B cell (primary cell): ENCODE measurements around the gene COBL.

Experiments
- EZH2 ChIP-seq: IDR thresholded peaks from 2 replicates; pipeline ENCODE4 v1.6.1; 2012; ENCODE audit warnings: borderline replicate concordance, low read depth, mild to moderate bottlenecking, moderate library complexity, low read length; ENCODE audit not compliant: insufficient read depth, poor library complexity, severe bottlenecking
- TF ChIP-seq, protein P1 (sequence below): fragments of 200-600 bp; IDR thresholded peaks from one replicate; pipeline ENCODE4 v1.8.0; 2022; ENCODE audit warnings: antibody characterized with exemption, mild to moderate bottlenecking

DNA sequence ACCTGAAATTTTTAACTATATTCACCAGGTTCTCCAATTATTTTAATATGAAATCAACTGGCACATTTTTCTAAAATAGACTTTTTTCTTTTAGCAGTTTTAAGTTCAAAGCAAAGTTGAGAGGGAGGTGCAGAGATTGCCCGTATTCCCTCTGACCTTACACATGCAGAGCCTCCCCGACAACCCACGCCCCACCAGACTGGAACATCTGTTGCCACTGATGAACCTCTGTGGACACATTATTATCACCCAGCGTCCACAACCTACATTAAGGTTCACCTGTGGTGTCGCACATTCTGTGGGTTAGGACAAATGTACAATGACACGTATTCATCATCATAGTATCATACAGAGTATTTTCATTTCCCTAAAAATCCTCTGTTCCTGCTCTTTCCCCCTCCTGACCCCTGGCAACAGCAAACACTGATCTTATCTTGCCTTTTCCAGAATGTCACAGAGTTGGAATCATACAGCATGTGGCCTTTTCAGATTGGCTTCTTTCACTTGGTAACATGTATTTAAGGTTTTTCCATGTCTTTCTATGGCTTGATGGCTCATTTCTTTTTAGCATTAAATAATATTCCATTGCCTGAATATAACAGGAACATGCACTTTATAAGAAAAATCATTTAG is 37.1 kb downstream of the COBL start:
- TF ChIP-seq, protein P1, sequence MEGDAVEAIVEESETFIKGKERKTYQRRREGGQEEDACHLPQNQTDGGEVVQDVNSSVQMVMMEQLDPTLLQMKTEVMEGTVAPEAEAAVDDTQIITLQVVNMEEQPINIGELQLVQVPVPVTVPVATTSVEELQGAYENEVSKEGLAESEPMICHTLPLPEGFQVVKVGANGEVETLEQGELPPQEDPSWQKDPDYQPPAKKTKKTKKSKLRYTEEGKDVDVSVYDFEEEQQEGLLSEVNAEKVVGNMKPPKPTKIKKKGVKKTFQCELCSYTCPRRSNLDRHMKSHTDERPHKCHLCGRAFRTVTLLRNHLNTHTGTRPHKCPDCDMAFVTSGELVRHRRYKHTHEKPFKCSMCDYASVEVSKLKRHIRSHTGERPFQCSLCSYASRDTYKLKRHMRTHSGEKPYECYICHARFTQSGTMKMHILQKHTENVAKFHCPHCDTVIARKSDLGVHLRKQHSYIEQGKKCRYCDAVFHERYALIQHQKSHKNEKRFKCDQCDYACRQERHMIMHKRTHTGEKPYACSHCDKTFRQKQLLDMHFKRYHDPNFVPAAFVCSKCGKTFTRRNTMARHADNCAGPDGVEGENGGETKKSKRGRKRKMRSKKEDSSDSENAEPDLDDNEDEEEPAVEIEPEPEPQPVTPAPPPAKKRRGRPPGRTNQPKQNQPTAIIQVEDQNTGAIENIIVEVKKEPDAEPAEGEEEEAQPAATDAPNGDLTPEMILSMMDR: no peak
- TF ChIP-seq EZH2: no peak
